ENCODE data around the gene TBC1D21.
A peak's percentile ranks its signal among the peaks of the same experiment; 100 is the strongest.

The TBC1D21 gene

DNA sequence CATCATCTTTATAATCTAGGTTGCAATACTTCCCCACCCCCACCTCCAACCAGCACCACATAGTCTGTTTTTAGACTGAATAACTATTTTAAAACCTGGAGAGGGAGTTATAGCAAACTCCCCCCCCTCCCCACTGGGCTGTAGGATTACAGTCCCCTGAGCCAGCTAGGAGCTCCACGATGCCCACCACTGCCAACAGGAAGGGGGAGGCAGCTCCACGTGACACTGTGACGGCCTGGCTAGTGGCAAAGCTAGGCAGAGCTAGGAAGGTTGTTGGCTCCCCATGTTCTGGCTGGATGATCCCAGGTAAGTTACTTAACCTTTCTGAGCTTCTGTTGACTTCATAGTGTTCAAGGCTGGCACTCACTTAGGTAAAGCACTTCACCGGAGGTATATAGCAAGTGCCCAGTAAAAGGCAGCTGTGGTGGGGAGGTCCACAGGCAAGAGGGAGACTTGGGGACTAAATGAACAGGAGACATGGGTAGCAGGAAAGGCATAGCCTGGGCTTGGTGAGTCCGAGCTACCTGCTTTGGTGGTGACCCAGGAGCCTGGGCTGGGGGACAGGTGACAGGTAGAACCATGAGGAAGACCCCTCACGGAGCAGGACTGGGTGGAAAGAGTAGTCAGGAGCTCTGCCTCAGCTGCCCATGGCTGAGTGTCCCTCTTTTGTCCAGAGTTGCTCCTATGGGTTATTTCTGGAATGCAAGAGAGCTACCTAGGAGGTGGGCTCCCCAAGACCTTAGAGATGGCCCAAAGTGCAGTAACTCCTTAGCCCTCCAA, 4.0 kb upstream of the TBC1D21 start:
- TF ChIP-seq, protein P1, sequence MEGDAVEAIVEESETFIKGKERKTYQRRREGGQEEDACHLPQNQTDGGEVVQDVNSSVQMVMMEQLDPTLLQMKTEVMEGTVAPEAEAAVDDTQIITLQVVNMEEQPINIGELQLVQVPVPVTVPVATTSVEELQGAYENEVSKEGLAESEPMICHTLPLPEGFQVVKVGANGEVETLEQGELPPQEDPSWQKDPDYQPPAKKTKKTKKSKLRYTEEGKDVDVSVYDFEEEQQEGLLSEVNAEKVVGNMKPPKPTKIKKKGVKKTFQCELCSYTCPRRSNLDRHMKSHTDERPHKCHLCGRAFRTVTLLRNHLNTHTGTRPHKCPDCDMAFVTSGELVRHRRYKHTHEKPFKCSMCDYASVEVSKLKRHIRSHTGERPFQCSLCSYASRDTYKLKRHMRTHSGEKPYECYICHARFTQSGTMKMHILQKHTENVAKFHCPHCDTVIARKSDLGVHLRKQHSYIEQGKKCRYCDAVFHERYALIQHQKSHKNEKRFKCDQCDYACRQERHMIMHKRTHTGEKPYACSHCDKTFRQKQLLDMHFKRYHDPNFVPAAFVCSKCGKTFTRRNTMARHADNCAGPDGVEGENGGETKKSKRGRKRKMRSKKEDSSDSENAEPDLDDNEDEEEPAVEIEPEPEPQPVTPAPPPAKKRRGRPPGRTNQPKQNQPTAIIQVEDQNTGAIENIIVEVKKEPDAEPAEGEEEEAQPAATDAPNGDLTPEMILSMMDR (IDR thresholded peaks at IDR 0.05), result no peak

DNA sequence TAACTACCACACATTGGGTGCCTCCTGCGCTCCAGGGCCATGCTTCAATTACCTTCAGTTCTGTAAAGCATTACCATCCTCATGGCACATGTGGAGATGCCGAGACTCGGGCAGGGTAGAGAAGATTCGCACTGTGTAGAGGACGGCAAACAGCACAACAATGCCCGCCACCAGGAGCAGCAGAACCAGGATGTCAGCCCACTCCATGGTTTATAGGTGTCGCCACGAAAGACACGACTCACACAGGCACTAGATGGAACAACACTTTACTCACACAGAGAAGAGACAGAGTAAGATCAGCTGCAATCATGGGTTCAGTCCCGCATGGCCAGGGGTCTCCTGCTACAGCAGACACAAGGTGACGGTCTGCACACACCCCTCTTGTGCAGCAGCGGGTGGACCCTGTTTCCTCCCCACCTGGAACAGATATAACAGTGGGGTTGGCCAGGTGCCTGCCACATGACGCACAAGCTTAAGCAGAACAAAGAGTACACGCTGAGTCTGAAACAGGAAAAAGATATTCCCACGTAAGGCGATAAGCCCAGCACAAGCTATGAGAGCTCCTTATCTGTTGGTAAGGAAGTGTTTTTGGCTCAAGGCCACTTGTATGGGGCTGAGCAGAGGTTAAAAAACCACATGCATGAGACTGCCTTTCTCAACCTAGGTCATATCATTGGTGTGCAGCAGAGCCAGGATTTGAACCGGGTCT, 2.5 kb upstream of the TBC1D21 start:
- TF ChIP-seq, protein P1 (IDR thresholded peaks at IDR 0.05), result no peak

DNA sequence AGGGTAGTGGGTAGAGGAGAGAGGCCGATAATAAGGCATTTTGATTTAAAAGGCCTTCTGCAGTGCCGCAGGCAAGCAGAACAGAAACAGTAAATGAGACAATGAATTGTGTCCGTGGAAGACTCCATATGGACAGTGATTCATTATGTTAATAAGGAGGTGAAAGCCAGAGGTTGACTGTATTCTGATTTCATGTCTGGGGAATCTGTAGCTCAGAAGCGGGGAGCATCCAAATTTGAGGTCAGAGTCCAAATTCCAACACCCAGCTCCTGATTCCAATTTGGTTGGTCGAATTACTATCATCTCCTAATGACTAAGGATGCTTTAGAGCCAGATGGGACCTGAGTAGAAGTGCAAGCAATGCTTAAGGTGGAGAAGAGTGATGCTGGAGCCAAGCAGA, 1.0 kb upstream of the TBC1D21 start:
- TF ChIP-seq, protein P1 (IDR thresholded peaks at IDR 0.05), result no peak

DNA sequence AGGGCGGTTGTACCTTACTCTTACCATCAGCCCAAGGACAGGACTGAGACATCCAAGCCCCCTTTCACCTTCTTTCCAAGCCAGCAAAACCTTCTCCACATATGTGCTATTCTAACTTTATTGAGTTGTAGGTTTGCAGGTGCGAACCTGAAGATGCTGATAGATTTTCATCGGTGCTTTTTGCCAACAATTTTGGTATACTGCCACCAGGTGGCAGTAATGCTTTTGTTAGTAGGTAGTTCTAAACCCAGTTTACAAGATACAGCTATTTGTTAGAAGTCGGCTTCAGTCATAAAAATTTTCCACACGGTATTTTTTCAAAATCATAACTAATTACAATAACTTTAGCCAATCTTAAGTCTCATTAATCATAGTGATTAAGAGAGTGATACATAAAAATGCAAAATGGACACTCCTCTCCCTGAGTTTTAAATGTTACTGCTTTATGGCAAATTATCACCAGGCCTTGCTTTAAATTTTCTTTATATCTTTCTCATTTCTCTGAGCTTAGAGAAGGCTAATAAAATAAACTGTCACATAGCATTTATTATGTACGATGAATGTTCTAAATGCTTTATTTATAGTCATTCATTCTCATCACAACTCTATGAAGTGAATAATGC, 636 bp downstream of the TBC1D21 start:
- TF ChIP-seq, protein P1 (IDR thresholded peaks at IDR 0.05), result peak; percentile 79

DNA sequence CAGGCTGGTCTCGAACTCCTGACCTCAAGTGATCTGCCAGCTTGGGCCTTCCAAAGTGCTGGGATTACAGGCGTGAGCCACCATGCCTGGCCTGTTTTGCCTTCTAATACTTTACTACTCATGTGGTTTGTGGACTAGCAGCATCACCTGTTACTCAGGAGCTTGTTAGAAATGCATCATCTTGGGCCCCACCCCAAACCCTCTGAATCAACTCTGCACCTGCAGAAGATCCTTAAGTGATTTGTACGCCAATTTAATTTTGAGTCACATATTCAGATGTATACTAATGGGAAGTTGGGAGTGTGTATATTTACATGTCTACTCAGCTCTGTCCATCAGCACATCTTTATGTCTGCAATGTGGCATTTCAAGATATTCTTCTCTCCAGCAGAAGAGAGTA, 6.1 kb downstream of the TBC1D21 start:
- TF ChIP-seq, protein P1 (IDR thresholded peaks at IDR 0.05), result no peak

DNA sequence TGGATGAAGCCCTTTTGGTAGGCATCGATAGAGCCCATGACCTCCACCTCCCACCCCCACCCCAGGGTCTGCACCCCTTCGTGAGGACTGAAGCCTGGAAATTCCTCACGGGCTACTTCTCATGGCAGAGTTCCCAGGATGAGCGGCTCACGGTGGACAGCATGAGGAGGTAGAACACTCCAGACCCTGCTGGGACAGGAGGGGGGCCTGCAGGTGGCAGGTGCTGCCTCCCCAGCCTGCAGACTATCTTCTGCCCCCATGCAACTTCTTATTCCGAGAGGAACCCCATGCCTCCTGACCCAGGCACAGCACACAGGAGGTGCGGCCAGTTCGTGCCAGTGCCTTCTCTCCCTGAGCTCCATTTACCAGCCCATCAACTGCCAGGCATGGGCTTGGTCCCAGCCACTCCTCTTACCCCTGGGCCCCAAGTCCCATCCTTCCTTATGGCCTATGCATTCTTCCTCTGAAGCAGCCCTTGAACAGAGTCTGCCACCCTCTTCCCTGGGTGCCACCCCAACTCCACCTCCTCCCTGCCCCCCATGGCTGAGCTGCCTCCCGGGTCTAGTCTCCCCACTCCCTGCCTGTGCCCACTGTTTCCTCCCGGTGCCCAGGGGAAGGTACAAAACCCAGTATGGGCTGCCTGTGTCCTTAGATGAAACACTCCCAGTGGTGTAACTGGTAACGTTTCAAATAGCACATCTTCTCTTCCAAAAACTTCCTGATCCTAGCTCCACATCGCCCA, 8.4 kb downstream of the TBC1D21 start:
- TF ChIP-seq, protein P1 (IDR thresholded peaks at IDR 0.05), result no peak

DNA sequence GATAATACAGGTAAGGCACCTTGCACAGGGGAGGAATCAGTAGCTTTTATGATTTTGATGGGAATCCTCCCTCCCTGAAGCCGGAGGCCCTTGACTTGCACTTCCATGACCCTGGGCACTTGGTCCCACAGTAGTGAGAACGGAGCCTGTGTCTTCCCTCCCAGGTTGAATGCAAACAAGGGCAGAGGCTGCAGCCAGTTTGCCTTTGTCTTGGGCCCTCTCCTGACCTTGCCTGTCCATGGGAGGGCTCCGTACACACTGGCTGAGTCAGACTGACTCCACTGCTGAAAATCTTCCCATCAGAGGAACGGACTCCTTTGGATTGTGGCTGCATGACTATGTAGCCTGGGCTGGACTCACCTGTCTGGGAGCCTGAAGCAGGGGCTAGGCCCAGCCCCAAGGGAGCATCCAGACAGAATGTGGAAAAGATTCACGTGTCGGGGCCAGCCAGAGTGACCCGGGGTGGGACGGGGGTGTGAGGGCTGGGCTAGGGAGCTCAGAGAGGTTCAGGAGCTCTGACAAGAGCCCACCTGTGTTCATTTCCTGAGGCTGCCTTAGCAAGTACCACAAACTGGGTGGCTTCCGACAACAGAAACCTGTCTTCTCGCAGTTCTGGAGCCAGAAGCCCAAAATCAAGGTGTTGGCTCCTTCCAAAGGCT, 9.5 kb downstream of the TBC1D21 start:
- TF ChIP-seq, protein P1 (IDR thresholded peaks at IDR 0.05), result no peak

Data from LNCAP (cell line).